Left hindlimb (tissue), 1 donor: ENCODE results near the gene GET3.
"Not testable (repeated sequence)": the region's sequence is repeated elsewhere in the genome, so short reads cannot be mapped to it uniquely, and the experiment has no call there.

Experiments
- DNase-seq: peaks from one replicate; pipeline ENCODE4 v3.0.0-alpha.2; 2018

The GET3 gene

GRCh38 chr19:12720296-12720695 lies 17.0 kb upstream of the GET3 start:
- no peak for DNase-seq

DNA sequence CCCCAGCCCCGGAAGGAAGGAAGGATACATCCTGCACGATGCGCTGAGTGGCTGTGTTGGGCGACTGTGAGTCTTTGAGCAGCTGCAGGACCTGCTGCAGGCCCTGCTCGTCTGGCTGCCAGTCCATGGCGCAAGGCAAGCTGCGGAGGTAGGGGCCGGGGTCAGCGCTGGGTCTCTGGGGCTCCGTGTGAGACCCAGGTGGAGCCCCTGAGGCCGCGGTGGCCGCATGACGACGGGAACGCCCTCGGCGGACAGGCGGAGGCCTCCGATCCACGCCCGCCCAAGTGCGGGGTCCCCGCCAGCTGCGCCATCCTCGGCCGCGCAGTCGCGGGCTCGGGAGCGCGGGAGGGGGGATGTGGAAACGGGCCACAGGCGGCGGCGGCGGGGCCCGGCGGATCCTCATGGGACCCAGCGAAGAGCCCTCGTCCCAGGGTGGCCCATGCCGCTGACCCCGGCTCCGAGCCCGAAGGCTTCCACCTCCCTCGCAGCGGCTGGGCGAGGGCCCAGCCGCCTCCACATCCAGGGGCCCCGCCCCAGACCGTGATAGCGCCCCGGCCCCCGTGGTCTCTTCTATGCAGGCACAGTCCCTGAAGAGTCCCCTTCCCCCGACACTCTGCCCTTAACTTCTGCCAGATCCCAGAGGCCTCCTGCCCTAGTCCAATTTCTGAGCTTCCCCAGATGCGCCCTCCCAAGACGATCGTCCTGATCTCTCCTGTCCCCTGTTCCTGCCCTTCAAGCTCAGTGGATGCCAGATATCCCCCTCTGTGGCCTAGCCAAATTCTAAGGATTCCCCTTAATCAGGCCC lies 16.2 kb upstream of the GET3 start:
- peak; percentile 46 for DNase-seq

GRCh38 chr19:12721656-12722565 lies 15.4 kb upstream of the GET3 start:
- DNase-seq: peak; percentile 87

GRCh38 chr19:12722566-12723380 lies 14.5 kb upstream of the GET3 start:
- DNase-seq: peak; percentile 97

DNA sequence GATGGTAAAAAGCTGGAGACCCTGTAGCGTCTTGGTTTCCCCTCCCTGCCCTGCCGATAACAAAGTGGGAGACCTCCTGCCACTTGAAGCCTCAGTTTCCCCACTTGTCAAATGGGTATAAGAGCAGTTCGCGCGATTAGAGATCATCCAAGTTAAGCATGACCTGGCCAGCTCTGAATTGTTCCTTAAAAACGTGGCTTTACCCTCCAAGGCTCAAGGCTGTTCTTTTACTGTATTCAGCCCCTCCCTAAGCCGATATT lies 14.0 kb upstream of the GET3 start:
- DNase-seq: no peak

- DNase-seq: peak; percentile 74
These were observed 13.5 kb upstream of the GET3 start, which contains the start of gene TNPO2 for GRCh38 chr19:12723641-12724426. Gene TNPO2 (minus strand): TSS chr19:12723932. CDS start chr19:12720977, 2,955 bp downstream.

DNA sequence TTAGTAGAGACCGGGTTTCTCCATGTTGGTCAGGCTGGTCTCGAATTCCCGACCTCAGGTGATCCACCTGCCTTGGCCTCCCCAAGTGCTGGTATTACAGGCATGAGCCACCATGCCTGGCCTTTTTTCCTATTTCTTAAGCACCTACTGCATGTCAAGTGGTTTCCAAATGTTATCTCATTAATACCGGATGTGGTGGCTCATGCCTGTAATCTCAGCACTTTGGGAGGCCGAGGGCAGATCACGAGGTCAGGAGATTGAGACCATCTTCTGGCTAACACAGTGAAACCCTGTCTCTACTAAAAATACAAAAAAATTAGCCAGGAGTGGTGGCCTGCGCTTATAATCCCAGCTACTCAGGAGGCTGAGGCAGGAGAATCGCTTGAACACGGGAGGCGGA lies 11.7 kb upstream of the GET3 start:
- not testable (repeated sequence) for DNase-seq

- DNase-seq: no peak
These were observed 10.3 kb upstream of the GET3 start for GRCh38 chr19:12726988-12727316.

- DNase-seq: no peak
These were observed 9.4 kb upstream of the GET3 start for GRCh38 chr19:12727745-12728433.

GRCh38 chr19:12730064-12730463 lies 7.2 kb upstream of the GET3 start:
- no peak for DNase-seq

GRCh38 chr19:12731337-12731736 lies 6.0 kb upstream of the GET3 start:
- DNase-seq: no peak

GRCh38 chr19:12733369-12734214 lies 3.7 kb upstream of the GET3 start:
- peak; percentile 67 for DNase-seq

DNA sequence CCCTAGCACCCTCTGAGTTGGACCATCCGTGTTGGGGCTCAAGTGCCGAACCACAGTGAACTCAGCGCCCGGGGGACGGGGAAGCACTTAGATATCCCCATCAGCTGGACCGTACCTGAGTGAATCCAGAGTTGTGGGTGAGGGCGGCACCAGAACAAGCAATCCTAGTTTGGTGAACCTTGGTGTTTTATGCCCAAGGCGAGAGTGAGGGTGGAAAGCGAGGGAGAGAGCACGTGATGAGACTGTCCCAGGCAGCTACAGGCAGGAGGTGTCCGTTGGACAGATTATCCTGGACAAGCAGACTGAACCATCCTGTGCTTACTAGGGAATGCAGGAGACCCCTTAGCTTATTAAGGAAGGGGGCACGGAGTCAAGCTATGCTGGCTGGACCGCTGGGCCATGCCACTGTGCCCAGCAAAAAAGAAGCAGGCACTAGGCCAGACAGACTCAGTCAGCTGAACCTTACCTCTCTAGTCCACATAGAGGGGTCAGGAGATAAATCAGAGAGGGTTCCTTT lies 596 bp downstream of the GET3 start:
- DNase-seq: no peak

GRCh38 chr19:12745166-12745897 lies 8.0 kb downstream of the GET3 start:
- DNase-seq: no peak

DNA sequence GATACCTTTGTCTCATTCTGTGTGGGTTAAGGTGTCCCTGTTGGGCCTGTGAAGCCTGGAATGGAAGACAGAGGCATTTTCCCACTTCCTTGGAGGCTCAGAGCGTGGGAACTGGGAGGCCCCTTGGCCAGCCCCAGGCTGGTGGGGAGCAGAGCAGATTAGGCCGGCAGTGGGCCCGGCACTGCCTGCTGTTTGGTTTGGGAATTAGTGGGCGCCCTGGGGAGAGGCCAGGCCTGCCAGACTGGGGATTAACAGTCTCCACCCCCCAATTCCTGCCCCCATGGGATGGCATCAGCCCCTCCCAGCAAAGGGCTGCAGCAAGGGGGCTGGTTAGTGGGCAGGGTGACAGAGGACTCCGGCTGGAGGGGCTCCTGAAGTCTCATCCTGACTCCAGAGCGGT lies 11.2 kb downstream of the GET3 start:
- DNase-seq: no peak

GRCh38 chr19:12749938-12750521 lies 12.7 kb downstream of the GET3 start:
- no peak for DNase-seq

DNA sequence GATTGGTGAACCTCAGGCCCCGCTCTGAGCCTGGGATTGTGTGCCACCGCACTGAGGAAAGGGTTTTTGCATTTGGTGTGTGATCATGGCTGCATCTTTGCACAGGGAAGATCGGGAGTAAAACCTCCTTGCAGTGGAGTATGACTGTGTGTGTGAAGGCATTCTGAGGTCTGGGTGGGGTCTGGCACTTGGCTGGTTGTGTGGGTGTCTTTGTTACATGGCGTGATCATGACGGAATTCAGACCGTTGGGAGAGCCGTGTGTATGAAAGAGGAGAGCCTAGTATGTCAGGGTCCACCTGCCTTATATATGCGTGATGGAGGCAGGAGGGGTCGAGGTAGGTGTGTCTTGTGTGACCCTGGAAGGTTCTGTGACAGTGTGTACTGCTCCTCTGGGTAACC lies 13.6 kb downstream of the GET3 start:
- no peak for DNase-seq

DNA sequence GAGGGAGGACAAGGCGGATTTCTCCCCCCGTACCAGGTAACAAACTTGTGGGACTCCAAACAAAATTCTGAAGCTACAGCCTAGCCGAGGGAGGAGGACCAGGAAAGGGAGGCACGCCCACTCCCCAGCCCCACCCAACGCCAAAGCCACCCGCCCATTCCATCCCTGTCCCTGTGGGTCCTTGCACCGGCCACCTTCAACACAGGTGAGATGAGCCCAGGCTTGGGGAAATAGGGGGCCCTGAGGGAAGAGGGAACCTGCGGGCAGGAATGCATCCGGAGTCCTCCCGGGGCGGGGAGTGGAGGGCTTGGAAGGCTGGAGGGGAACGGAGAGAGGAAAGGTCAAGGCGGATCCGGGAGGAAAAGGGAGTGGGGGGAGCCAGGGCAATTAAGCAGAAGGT lies 14.3 kb downstream of the GET3 start, which contains the start of gene BEST2:
Gene BEST2 (plus strand): TSS at position 157 of the 400 bp plus-strand sequence. CDS start 802 bp downstream, outside the sequence.
- DNase-seq: no peak

DNA sequence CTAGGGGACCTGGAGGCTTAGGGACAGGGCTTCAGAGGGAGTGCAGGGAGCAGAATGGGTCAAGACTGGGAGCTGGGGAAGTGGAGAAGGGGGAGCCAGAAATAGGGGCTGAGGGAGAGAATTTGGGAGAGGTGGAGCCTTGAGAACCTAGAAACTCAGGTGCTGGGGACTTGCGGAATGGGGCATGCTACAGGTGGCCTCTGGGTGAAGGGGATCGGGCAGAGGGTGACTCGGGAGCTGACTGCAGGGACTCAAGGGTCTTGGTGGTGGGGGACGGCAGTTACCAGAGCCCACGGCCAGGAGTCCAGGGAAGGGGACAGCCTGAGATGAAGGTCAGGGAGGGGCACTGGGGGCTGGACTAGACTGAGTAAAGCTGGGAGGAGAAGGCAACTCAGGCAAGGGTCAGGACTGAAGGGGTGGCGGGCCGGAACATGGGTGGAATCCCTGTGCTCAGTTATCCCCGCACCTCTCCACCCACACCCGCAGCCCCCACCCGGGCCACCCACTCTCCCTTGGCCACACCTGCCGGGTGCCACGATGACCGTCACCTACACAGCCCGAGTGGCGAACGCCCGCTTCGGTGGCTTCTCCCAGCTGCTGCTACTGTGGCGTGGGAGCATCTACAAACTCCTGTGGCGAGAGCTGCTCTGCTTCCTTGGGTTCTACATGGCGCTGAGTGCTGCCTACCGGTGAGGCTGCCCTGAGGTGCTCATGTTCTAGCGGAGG lies 14.9 kb downstream of the GET3 start:
- DNase-seq: no peak
